ENCODE results near the gene OR8A1.
"Not testable (repeated sequence)": the region's sequence is repeated elsewhere in the genome, so short reads cannot be mapped to it uniquely, and the experiment has no call there.

Gene OR8A1

GRCh38 chr11:124592627-124593026, 22.8 kb downstream of the OR8A1 start:
- no peak for DNase-seq (ENCODE audit: extremely low read depth, insufficient read length)
- no peaks in the 10 kb centered on the region for H3K36me3 ChIP-seq (ENCODE audit: control insufficient read depth, insufficient read depth, low read length)
- no peaks in the 10 kb centered on the region for H3K27me3 ChIP-seq (replicated peaks; ENCODE audit: control insufficient read depth, insufficient read depth, low read length)
- no peak overlapping the region for H3K4me3 ChIP-seq (replicated peaks; ENCODE audit: low read depth, low read length)
- no peak for TF ChIP-seq CTCF (IDR thresholded peaks at IDR 0.05; ENCODE audit: insufficient read depth, low read length, poor library complexity, severe bottlenecking)

DNA sequence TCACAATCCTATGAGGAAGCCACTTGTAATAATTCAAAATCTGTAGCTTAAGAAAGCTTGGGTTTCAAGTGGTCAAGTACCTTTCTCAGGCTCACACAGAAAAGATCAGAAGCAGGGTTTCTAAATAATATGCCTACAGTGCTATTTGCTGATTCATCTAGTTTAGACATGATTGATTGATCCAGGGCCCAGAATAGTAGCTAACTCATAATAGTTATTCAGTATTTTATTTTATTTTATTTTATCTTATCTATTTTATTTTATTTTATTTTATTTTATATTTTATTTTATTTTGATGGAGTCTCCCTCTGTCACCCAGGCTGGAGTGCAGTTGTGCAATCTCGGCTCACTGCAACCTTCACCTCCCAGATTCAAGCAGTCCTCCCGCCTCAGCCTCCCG, 25.5 kb downstream of the OR8A1 start:
- no peak for DNase-seq (ENCODE audit: extremely low read depth, insufficient read length)
- TF ChIP-seq CTCF (IDR thresholded peaks at IDR 0.05; ENCODE audit: insufficient read depth, low read length, poor library complexity, severe bottlenecking) = no peak
- Histone ChIP-seq H3K36me3 (ENCODE audit: control insufficient read depth, insufficient read depth, low read length) (no peaks in the 10 kb centered on the region), H3K27me3 (replicated peaks; ENCODE audit: control insufficient read depth, insufficient read depth, low read length) (no peaks in the 10 kb centered on the region), H3K4me3 (replicated peaks; ENCODE audit: low read depth, low read length) (no peak overlapping the region)

DNA sequence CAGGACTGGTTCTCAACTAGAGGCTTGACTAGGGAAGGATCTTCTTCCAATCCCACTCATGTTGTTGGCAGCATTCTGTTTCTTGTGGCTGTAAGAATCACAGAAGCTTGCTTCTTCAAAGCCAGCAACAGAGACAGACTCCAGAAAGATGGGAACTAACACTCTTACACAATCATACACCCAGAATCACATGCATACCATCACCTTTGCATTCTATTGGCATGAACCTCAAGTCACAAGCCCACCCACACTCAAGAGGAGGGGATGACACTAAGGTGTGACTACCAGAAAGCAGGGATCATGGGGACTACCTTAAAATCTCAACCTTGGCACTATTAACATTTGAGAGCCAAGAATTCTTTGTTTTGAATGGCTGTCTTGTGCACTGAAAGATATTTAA, 27.8 kb downstream of the OR8A1 start:
- Histone ChIP-seq H3K27me3 (replicated peaks; ENCODE audit: control insufficient read depth, insufficient read depth, low read length) (no peaks in the 10 kb centered on the region), H3K4me3 (replicated peaks; ENCODE audit: low read depth, low read length) (no peak overlapping the region), H3K36me3 (ENCODE audit: control insufficient read depth, insufficient read depth, low read length) (no peaks in the 10 kb centered on the region)
- DNase-seq (ENCODE audit: extremely low read depth, insufficient read length) = no peak
- no peak for TF ChIP-seq CTCF (IDR thresholded peaks at IDR 0.05; ENCODE audit: insufficient read depth, low read length, poor library complexity, severe bottlenecking)

GRCh38 chr11:124600621-124601320, 31.0 kb downstream of the OR8A1 start:
- H3K4me3 ChIP-seq (replicated peaks; ENCODE audit: low read depth, low read length) = no peak overlapping the region
- no peaks in the 10 kb centered on the region for H3K27me3 ChIP-seq (replicated peaks; ENCODE audit: control insufficient read depth, insufficient read depth, low read length)
- H3K36me3 ChIP-seq (ENCODE audit: control insufficient read depth, insufficient read depth, low read length) = no peaks in the 10 kb centered on the region
- no peak for DNase-seq (ENCODE audit: extremely low read depth, insufficient read length)
- no peak for TF ChIP-seq CTCF (IDR thresholded peaks at IDR 0.05; ENCODE audit: insufficient read depth, low read length, poor library complexity, severe bottlenecking)

GRCh38 chr11:124602193-124602592, 32.4 kb downstream of the OR8A1 start:
- no peak for DNase-seq (ENCODE audit: extremely low read depth, insufficient read length)
- H3K36me3 ChIP-seq (ENCODE audit: control insufficient read depth, insufficient read depth, low read length) = no peaks in the 10 kb centered on the region
- H3K4me3 ChIP-seq (replicated peaks; ENCODE audit: low read depth, low read length) = no peak overlapping the region
- no peak for TF ChIP-seq CTCF (IDR thresholded peaks at IDR 0.05; ENCODE audit: insufficient read depth, low read length, poor library complexity, severe bottlenecking)
- H3K27me3 ChIP-seq (replicated peaks; ENCODE audit: control insufficient read depth, insufficient read depth, low read length) = no peaks in the 10 kb centered on the region

- H3K36me3 ChIP-seq (ENCODE audit: control insufficient read depth, insufficient read depth, low read length); DNase-seq (ENCODE audit: extremely low read depth, insufficient read length); H3K4me3 ChIP-seq (replicated peaks; ENCODE audit: low read depth, low read length); H3K27me3 ChIP-seq (replicated peaks; ENCODE audit: control insufficient read depth, insufficient read depth, low read length): not testable (repeated sequence)
Measured at GRCh38 chr11:124602723-124603122, 32.9 kb downstream of the OR8A1 start.
